Measurements from ENCODE around the gene CCDC200. TPM values are rescaled to one million over a fixed set of nuclear protein-coding genes. Genes with fewer than 3 reads are reported as not detected.

The CCDC200 gene
- total RNA-seq, 1 donor = not detected

- Histone ChIP-seq H3K27ac (ENCODE audit: low read depth, low read length) (no peak overlapping the region), H4K20me1 (ENCODE audit: insufficient read depth, low read length) (no peaks in the 10 kb centered on the region), H3K9me3 (ENCODE audit: low read depth, low read length) (no peaks in the 10 kb centered on the region), H3K27me3 (ENCODE audit: insufficient read depth, low read length) (no peaks in the 10 kb centered on the region), H3K4me2 (ENCODE audit: insufficient read depth, low read length) (no peak overlapping the region), H3K36me3 (ENCODE audit: insufficient read depth, low read length) (peaks cover 68% of the 10 kb centered on the region), H3K4me3 (ENCODE audit: insufficient read depth, low read length) (no peak overlapping the region), H3K4me1 (ENCODE audit: insufficient read depth, low read length) (peaks cover 16% of the 10 kb centered on the region), H2AFZ (ENCODE audit: low read length) (no peak overlapping the region), H3K79me2 (ENCODE audit: insufficient read depth, low read length) (peaks cover 17% of the 10 kb centered on the region)
- peak; percentile 37 for DNase-seq (ENCODE audit: insufficient read length, low spot score, missing footprints)
- TF ChIP-seq, protein P1, sequence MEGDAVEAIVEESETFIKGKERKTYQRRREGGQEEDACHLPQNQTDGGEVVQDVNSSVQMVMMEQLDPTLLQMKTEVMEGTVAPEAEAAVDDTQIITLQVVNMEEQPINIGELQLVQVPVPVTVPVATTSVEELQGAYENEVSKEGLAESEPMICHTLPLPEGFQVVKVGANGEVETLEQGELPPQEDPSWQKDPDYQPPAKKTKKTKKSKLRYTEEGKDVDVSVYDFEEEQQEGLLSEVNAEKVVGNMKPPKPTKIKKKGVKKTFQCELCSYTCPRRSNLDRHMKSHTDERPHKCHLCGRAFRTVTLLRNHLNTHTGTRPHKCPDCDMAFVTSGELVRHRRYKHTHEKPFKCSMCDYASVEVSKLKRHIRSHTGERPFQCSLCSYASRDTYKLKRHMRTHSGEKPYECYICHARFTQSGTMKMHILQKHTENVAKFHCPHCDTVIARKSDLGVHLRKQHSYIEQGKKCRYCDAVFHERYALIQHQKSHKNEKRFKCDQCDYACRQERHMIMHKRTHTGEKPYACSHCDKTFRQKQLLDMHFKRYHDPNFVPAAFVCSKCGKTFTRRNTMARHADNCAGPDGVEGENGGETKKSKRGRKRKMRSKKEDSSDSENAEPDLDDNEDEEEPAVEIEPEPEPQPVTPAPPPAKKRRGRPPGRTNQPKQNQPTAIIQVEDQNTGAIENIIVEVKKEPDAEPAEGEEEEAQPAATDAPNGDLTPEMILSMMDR (IDR thresholded peaks at IDR 0.05; ENCODE audit: extremely low read depth, low read depth, low read length) = no peak
Measured at GRCh38 chr17:43216762-43217613, 11.4 kb downstream of the CCDC200 start.

DNA sequence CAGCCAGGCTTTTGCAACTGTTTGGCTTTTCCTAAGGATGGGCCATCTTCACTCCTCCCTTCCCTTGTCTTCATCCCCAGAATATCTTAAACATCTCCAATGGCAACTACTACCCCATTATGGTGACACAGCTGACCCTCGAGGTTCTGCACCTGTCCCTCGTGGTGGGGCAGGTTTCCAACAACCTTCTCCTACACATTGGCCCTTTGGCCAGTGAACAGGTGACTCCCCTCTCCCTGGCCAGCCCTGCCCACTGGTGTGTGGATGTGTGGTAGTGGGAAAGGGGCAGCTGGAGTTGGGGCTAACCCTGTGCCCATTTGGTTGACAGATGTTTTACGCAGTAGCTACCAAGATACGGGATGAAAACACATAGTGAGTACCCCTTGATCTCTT lies 12.1 kb downstream of the CCDC200 start:
- TF ChIP-seq, protein P1 (IDR thresholded peaks at IDR 0.05; ENCODE audit: extremely low read depth, low read depth, low read length) = no peak
- H3K36me3 ChIP-seq (ENCODE audit: insufficient read depth, low read length) = peaks cover 66% of the 10 kb centered on the region
- no peak overlapping the region for H3K4me3 ChIP-seq (ENCODE audit: insufficient read depth, low read length)
- H3K9me3 ChIP-seq (ENCODE audit: low read depth, low read length) = no peaks in the 10 kb centered on the region
- peaks cover 18% of the 10 kb centered on the region for H3K79me2 ChIP-seq (ENCODE audit: insufficient read depth, low read length)
- no peaks in the 10 kb centered on the region for H4K20me1 ChIP-seq (ENCODE audit: insufficient read depth, low read length)
- H3K4me2 ChIP-seq (ENCODE audit: insufficient read depth, low read length) = no peak overlapping the region
- H2AFZ ChIP-seq (ENCODE audit: low read length) = no peak overlapping the region
- H3K27me3 ChIP-seq (ENCODE audit: insufficient read depth, low read length) = no peaks in the 10 kb centered on the region
- DNase-seq (ENCODE audit: insufficient read length, low spot score, missing footprints) = no peak
- peaks cover 16% of the 10 kb centered on the region for H3K4me1 ChIP-seq (ENCODE audit: insufficient read depth, low read length)
- H3K27ac ChIP-seq (ENCODE audit: low read depth, low read length) = no peak overlapping the region

- peaks cover 18% of the 10 kb centered on the region for H3K79me2 ChIP-seq (ENCODE audit: insufficient read depth, low read length)
Measured at GRCh38 chr17:43215341-43215740, 13.1 kb downstream of the CCDC200 start.

GRCh38 chr17:43213545-43213944 lies 14.9 kb downstream of the CCDC200 start:
- DNase-seq (ENCODE audit: insufficient read length, low spot score, missing footprints) = no peak
- Histone ChIP-seq H3K9me3 (ENCODE audit: low read depth, low read length) (no peaks in the 10 kb centered on the region), H3K79me2 (ENCODE audit: insufficient read depth, low read length) (peaks cover 18% of the 10 kb centered on the region), H3K27me3 (ENCODE audit: insufficient read depth, low read length) (no peaks in the 10 kb centered on the region), H3K36me3 (ENCODE audit: insufficient read depth, low read length) (peaks cover 67% of the 10 kb centered on the region), H2AFZ (ENCODE audit: low read length) (no peak overlapping the region), H3K4me2 (ENCODE audit: insufficient read depth, low read length) (peak overlapping the region; percentile 92), H3K4me1 (ENCODE audit: insufficient read depth, low read length) (peaks cover 22% of the 10 kb centered on the region), H3K4me3 (ENCODE audit: insufficient read depth, low read length) (no peak overlapping the region), H4K20me1 (ENCODE audit: insufficient read depth, low read length) (no peaks in the 10 kb centered on the region), H3K27ac (ENCODE audit: low read depth, low read length) (no peak overlapping the region)
- TF ChIP-seq, protein P1 (IDR thresholded peaks at IDR 0.05; ENCODE audit: extremely low read depth, low read depth, low read length) = no peak

More at GRCh38 chr17:43215341-43215740, 13.1 kb downstream of the CCDC200 start:
- TF ChIP-seq, protein P1 (IDR thresholded peaks at IDR 0.05; ENCODE audit: extremely low read depth, low read depth, low read length) = no peak
- Histone ChIP-seq H3K9me3 (ENCODE audit: low read depth, low read length) (no peaks in the 10 kb centered on the region), H2AFZ (ENCODE audit: low read length) (no peak overlapping the region), H3K27me3 (ENCODE audit: insufficient read depth, low read length) (no peaks in the 10 kb centered on the region), H4K20me1 (ENCODE audit: insufficient read depth, low read length) (no peaks in the 10 kb centered on the region), H3K4me1 (ENCODE audit: insufficient read depth, low read length) (peaks cover 22% of the 10 kb centered on the region), H3K4me2 (ENCODE audit: insufficient read depth, low read length) (no peak overlapping the region), H3K36me3 (ENCODE audit: insufficient read depth, low read length) (peaks cover 63% of the 10 kb centered on the region), H3K27ac (ENCODE audit: low read depth, low read length) (no peak overlapping the region), H3K4me3 (ENCODE audit: insufficient read depth, low read length) (no peak overlapping the region)
- DNase-seq (ENCODE audit: insufficient read length, low spot score, missing footprints) = no peak

Data from osteoblast (primary cell).